Measurements from ENCODE around the gene OSBPL5.

OSBPL5 gene, protein sequence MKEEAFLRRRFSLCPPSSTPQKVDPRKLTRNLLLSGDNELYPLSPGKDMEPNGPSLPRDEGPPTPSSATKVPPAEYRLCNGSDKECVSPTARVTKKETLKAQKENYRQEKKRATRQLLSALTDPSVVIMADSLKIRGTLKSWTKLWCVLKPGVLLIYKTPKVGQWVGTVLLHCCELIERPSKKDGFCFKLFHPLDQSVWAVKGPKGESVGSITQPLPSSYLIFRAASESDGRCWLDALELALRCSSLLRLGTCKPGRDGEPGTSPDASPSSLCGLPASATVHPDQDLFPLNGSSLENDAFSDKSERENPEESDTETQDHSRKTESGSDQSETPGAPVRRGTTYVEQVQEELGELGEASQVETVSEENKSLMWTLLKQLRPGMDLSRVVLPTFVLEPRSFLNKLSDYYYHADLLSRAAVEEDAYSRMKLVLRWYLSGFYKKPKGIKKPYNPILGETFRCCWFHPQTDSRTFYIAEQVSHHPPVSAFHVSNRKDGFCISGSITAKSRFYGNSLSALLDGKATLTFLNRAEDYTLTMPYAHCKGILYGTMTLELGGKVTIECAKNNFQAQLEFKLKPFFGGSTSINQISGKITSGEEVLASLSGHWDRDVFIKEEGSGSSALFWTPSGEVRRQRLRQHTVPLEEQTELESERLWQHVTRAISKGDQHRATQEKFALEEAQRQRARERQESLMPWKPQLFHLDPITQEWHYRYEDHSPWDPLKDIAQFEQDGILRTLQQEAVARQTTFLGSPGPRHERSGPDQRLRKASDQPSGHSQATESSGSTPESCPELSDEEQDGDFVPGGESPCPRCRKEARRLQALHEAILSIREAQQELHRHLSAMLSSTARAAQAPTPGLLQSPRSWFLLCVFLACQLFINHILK

DNA sequence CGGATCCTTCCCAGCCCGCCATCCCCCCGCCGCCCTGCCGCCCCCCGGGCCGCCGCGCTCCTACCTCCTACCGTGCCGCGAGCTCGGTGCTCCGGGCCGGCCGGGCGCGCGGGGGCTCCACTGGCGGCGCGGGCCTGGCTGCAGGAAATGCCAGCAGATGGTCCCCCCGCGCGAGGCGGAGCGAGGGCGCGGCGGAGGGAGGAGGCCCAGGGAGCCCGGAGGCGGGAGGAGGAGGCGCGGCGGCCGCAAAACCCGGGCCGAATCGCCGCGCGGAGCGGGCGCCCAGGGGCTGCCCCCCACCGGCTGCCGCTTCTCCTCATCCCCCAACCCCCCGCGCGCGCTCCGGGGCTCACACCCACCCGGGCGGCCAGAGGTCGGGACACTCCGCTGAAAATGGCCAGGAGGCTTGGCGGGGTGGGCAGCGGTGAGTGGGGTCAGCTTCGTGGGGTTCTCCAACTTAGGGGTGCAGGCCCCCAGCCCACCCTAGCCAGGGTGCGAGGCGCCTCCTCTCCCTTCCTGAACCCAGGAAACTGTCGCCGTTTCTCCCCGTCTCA lies at the start of gene OSBPL5:
Gene OSBPL5 (minus strand): TSS at position 159 of the 554 bp plus-strand sequence. CDS start 36,162 bp downstream, outside the sequence.
- TF ChIP-seq, protein P1, sequence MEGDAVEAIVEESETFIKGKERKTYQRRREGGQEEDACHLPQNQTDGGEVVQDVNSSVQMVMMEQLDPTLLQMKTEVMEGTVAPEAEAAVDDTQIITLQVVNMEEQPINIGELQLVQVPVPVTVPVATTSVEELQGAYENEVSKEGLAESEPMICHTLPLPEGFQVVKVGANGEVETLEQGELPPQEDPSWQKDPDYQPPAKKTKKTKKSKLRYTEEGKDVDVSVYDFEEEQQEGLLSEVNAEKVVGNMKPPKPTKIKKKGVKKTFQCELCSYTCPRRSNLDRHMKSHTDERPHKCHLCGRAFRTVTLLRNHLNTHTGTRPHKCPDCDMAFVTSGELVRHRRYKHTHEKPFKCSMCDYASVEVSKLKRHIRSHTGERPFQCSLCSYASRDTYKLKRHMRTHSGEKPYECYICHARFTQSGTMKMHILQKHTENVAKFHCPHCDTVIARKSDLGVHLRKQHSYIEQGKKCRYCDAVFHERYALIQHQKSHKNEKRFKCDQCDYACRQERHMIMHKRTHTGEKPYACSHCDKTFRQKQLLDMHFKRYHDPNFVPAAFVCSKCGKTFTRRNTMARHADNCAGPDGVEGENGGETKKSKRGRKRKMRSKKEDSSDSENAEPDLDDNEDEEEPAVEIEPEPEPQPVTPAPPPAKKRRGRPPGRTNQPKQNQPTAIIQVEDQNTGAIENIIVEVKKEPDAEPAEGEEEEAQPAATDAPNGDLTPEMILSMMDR (IDR thresholded peaks at IDR 0.05; ENCODE audit: insufficient read depth, low read depth, low read length, missing control alignments), result no peak
- DNase-seq (ENCODE audit: low read depth), result no peak
- H3K4me3 ChIP-seq (ENCODE audit: low read depth, low read length), result no peak within 1 kb of the TSS

DNA sequence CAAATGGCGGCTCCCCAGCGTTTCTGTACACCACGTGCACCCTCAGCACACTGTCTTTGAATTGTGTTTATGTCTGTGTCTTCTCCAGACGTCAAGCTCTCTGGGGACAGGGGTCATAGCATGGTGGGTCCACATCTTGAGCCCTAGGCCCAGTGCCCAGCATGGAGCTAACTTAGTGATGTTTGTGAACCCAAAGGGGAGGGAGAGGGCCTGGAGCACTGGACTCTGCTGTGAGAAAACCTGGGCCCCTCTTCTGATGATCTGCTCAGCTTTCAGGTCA lies 49.2 kb upstream of the OSBPL5 start:
- TF ChIP-seq, protein P1 (IDR thresholded peaks at IDR 0.05; ENCODE audit: insufficient read depth, low read depth, low read length, missing control alignments), result no peak
- no peak for DNase-seq (ENCODE audit: low read depth)
- no peak overlapping the region for H3K4me3 ChIP-seq (ENCODE audit: low read depth, low read length)

DNA sequence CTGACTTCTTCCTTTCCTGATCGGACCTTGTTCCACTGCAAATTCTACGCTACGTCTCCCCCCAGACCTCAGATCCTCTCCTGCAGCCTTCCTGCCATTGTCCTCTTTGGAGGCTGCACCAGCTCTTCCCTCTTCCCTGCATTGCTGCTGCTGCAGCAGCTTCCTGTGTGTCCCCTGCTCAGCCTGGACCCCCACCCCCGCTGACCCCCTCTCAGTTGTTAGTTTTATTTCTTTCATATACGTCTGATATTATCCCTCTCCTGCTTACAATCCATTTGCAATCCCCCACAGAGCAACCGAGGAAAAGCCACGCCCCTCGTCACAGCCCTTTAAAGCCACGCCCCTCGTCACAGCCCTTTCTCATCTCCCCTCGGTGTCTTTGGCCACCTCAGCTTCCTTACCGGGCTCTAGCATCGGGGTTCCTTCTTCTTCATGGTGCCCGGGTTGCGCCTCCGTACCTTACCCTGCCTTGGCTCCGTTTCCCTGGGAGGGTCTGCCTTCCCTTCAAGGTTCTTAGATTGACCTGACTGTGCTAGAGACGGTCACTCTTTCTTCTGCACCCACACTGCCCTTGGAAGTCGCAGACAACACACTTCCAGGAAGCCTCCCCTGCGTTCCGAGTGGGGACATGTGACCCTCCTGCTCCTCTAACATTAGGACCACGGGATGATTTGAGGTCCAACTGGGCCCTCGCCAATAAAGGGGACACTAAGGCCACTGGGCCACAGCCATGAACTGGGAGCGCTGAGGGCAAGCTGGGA lies 48.7 kb upstream of the OSBPL5 start:
- H3K4me3 ChIP-seq (ENCODE audit: low read depth, low read length), result no peak overlapping the region
- DNase-seq (ENCODE audit: low read depth), result no peak
- TF ChIP-seq, protein P1 (IDR thresholded peaks at IDR 0.05; ENCODE audit: insufficient read depth, low read depth, low read length, missing control alignments), result no peak

DNA sequence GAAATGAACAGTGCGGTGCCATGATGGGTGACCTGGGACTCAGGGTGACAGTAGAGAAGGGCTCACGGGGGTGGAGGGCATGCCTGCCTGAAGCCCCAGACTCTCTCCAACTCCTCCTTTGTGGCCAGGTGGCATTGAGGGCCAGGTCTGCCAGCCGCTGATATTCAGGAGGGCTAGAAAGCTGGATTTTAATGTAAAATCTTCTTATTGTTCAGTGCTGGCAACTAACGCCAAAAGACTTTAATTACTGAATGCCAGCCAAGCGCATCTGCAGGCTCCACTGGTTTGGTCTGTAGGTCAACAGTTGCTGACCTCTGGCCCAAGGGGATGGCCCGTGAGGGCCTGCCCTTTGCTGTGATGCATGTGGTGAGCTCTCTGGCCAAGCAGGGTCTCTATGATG lies 43.2 kb upstream of the OSBPL5 start:
- TF ChIP-seq, protein P1 (IDR thresholded peaks at IDR 0.05; ENCODE audit: insufficient read depth, low read depth, low read length, missing control alignments), result no peak
- no peak for DNase-seq (ENCODE audit: low read depth)

DNA sequence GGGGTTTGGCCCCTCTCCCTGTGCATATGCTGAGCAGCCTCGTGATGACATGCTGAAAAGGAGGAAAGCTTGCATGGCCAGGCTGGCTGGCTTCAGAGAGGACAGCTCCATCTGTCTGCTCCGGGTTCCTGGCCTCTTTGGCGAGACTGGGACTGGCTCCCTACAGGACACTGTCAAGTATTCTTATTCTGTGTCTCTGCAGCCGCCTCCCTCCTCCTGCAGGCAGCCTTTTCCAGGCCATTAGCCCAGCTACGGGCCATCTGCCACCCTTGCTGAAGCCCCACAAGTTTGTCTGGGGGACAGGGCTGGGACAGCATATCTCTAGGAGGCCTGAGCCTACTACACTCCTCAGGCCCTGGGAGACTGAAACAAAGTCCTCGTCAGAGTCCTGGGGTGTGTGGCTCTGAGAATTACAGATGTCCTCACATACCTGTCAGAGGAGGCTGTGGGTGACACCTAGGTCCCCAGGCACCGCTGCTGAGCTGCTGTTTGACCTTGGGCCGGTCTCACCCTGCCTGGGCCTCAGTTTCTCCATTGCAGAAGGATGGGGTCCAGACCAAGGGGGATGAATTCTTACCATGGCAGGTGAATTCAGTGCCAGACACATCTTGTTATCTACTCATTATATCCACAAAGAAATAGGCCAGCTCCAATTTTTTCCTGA lies 42.5 kb upstream of the OSBPL5 start:
- no peak overlapping the region for H3K4me3 ChIP-seq (ENCODE audit: low read depth, low read length)
- TF ChIP-seq, protein P1 (IDR thresholded peaks at IDR 0.05; ENCODE audit: insufficient read depth, low read depth, low read length, missing control alignments), result no peak
- DNase-seq (ENCODE audit: low read depth), result no peak

More for the DNA sequence above, 43.2 kb upstream of the OSBPL5 start:
- H3K4me3 ChIP-seq (ENCODE audit: low read depth, low read length), result no peak overlapping the region

DNA sequence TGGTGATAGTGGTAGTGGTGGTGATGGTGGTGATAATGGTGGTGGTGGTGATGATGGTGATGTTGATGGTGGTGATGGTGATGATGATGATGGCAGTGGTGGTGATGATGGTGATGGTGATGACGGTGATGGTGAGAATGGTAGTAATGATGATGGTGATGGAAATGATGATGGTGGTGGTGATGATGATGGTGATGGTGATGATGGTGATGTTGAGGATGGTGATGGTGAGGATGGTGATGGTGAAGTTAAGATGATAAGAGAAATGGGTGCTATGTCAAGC lies 41.8 kb upstream of the OSBPL5 start:
- no peak overlapping the region for H3K4me3 ChIP-seq (ENCODE audit: low read depth, low read length)
- TF ChIP-seq, protein P1 (IDR thresholded peaks at IDR 0.05; ENCODE audit: insufficient read depth, low read depth, low read length, missing control alignments), result no peak
- no peak for DNase-seq (ENCODE audit: low read depth)
